Fibroblast of the conjunctiva (primary cell): ENCODE results near the gene RERE.

Source experiments
- DNase-seq: peaks from one replicate; pipeline ENCODE4 v3.0.0-alpha.2; 2010; ENCODE audit warnings: low read depth

The RERE gene

DNA sequence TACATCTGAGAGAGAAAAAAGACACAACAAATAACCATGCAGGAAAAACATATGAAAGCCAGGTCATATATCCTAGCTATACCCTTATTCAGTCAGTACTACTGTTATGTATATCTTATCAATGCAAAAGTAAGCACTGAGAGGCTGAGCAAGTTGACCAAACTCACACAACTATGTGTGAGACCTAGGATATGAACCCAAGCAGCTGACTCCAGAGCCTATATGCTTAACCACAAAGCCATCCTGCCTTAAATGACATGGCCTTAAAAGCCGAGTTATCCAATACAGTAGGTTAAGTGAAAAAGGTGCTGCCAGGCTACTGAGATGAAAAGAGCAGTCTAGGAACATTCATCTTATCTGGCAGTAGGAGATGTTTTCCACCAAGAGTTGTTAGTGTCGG, 151.6 kb downstream of the RERE start:
- no peak for DNase-seq

DNA sequence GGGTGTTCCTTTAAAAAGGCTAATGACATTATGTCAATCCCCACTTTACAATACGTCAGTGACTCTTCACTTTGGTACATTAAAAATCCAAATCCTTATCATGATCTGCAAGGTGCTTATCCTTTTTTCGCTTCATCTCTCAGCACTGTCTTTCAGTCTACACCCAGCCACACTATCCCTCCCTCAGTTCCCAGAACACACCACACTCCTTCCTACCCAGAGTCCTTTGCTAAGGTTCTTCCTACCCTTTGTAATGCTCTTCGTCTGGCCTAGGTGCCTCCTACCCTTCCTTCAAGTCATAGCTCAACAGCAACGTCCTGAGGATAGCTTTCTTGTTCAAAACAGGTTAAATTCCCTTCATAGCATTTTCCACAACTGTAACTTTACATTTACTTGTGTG, 152.6 kb downstream of the RERE start:
- DNase-seq = no peak

DNA sequence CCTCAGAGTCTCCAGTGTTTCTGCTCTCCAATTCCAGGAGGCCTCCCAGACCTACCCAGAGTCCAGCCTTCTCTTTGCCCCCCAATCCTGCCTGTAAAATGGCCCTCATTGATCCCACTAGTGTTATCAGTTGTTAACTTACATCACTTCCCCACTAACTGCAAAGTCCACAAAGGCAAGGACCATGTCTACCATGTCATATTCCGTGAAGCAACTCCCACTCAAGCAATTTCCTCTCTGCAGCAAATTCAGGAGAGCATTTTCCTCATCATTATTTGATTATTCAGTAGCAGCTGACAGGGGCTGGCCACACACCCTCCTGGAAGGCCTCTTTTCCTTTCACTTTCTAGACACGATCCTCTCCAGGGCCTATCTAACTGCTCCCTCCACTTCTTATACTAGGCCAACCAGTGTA, 153.5 kb downstream of the RERE start:
- DNase-seq = no peak

DNA sequence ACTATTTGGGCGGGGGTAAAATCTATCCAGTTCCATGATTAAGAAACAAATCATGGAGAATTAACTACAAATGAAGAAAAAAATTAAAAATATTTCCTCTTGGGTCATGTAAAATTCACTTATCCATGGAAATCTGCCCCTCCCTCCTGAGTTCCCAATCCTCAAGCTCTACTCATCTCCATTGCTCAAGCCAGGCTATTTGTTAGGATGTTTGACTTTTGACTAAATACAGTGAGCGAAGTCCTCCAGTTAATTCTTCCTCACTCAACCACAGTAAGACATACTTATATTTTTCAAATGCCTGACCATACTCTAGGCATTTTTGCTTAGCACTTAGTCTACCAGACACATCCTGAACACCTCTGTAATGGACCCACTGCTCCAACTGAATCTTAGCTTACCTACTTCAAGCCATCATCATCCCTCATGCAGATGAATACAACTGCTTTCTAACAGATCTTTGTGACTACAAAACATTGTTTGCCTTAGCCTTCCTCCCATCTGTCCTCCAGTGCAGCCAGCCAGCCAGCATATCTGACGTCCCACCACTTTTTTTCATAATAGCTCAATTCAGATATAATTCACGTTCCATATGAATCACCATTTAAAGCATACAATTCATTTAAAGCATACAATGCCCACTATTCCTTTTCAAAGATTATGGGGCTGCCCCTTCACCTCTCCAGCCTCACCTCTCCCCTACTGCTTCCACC, 154.2 kb downstream of the RERE start:
- DNase-seq = no peak

DNA sequence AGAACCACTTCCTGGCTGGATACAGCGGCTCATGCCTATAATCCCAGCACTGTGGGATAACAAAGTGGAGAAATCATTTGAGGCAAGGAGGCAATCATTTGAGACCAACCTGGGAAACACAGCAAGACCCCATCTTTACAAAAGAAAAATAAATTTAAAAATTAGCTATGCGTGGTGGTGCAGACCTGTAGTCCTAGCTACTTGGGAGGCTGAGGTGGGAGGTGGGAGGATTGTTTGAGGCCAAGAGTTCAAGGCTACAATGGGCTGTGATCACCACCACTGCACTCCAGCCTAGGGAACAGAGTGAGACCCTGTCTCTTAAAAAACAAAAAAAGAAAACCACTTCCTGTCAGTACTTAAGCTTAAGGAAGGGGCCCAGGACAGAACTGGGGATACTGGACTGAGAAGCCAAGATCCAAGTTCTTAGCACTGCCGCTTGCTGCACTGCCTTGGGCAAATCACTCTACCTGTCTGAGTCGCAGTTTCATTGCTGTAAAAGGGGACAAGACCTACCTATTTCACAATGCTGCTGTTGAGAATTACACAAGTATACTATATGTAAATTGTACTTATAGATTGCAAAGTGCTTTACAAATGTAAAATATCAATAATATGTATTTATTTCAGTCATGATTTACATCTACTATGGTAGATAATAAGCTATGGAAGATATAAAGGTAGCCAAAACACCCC, 154.9 kb downstream of the RERE start:
- DNase-seq = no peak

DNA sequence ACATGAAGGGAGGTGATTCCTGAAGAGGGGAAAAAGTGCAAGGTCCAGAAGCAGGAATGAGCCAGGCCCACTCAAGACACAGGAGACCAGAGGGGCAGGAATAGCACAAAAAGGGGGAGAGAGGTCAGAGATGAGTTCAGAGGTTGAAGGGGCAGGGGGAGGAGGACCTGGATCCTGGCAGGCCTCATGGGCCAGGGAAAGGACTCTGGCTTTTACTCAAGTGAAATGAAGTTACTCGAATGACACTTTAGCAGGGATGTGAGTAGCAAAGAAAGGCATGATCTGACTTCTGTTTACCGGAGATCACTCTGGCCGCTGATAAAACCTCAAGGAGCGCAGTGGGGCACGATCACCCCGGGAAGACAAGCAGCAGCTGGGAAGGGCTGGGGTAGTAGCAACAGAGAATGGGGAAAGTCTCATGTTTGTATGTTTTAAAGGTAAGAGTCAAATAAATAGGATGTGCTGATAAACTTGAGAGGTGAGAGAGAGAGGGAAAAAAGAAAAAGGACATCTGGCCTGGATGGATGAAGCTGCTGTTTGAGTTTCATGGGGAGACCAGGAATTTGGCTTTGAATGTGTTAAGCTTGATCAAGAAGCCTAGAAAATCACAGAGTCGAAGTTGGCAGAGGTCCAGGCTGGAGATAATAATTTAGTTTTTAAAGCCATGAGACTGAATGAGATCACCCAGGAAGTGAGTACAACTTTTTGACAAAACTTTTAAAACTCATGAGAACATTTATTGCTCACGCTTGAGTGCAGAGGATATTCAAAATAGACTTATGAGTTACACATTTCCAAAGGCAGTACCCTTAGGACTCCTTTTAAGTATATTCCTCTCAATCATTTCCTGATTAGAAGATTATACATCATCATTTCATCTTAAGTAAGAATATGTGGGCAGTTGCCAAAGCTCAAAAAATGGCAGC, 156.0 kb downstream of the RERE start:
- peak; percentile 30 for DNase-seq

DNA sequence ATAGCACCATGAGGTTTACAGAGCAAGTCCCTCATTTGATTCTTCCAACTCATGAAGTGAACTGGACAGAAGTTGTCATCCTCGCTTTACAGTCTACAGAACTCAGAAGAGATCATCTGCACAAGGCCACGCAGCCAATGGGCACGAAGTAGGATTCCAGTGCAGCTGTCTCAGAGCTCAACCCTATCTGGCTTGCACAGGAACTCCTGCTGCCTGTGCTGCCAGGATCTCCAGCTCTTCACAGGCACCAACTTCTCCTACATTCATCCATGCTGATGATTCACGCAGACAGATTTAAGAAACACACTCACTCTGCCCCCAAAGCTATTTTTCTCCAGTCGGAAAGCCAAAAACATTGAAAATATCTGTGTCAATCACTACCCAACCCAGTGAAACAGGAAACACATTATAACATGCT, 157.0 kb downstream of the RERE start:
- peak; percentile 76 for DNase-seq

DNA sequence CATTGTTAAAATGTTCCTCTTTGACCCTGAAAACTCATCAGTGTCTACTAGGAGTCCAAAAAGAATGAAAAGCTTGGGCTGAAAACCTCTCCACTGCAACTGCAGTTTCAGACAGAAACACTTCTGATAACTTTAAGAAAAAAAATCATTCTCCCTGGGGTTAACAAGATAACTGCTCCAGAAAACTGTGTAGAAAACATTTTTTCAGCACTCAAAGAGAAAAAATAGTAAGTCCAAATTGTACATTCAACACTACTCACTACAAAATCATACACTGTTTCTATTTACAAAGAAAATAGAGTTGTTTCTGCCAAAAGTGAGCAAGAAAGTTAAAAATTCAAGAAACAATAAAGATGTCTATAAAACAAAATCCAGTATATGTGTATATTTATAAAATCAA, 157.8 kb downstream of the RERE start:
- no peak for DNase-seq

DNA sequence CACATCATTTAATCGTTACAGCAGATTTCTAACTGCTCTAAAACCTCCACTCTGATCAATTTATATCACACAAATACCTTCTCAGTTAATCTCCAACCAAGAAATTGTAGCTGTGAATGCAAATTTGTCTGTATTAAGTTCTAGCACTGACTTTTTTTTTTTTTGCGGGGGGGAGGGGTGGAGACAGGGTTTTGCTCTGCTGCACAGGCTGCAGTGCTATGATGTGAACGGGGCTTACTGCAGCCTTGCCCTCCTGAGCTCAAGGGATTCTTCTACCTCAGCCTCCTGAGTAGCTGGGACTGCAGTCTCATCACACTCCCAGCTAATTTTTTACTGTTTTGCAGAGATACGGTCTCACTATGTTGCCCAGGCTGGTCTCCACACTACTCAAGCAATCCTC, 163.6 kb downstream of the RERE start:
- DNase-seq = no peak

DNA sequence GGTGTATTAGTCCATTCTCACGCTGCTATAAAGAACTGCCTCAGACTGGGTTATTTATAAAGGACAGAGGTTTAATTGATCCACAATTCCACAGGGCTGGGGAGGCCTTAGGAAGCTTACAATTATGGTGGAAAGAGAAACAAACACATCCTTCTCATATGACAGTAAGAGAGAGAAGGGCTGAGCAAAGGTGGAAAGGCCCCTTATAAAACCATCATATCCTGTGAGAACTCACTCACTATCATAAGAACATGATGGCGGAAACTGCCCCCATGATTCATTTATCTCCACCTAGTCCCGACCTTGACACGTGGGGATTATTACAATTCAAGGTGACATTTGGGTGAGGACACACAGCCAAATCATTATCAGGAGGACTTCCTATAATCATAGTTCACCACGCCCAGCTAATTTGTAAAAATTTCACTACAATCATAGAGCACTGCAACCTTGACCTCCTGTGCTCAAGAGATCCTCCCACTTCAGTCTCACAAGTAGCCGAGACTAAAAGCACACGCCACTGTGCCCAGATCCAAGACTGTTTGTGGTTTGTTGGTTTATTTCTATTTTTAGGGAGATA, 164.9 kb downstream of the RERE start:
- no peak for DNase-seq

DNA sequence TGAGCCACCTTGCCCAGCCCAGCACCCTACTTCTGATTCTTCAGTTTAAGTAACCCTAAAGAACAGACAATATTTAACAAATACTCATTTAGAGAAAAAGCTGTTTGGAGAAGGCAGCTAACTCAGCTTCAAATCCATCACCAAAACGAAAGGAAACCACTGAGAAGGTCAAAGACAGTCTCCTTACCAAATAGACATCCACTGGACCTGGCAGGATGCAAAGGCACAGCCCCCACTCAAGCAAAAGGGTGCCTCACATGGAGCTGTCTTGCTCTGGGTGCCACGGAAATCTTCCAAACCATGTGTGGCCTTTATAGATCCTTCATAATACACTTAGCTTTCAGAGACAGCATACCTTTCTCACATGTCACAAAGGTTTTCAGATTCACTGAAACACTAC, 165.5 kb downstream of the RERE start:
- DNase-seq = no peak

DNA sequence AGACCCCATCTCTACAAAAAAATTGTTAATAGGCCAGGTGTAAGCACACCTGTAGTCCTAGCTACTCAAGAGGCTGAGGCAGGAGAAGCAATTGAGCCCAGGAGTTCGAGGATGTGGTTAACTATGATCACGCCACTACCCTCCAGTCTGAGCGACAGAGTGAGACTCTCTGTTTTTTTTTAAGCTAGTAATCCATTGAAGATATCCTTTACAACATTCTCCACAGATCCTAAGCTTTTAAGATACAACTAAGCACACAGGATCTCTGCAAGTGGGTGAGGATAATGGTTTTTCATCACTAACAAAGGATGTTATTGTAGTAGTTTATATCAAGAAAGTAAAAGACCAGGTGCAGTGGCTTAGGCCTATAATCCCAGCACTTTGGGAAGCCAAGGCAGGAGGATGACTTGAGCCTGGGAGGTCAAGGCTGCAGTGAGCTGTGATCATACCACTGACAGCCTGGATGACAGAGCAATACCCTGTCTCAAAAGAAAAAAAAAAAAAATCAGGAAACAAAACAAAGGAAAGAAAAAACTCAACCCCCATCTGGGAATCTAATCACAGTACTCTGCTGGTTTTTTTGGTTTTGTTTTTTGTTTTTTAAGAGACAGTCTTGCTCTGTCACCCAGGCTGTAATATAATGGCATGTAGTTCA, 166.1 kb downstream of the RERE start:
- no peak for DNase-seq

DNA sequence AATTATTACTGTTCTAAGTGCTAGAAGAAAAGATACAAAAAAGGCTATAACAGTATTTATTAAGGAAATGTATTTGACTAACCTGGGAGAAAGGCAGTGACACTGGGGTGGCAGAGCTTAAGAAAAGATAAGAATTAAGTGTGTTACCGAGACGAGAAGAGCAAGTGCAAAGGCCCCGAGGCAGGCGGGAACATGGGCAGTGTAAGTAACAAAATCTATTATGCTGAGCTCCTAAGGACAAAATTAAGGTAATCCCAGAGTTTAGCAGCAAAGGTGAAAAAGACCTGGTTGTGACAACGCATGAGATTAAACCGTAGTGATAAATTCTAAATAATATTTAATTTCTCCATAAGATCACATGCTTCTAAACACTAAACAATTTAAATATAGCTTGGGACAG, 167.6 kb downstream of the RERE start:
- DNase-seq = no peak

DNA sequence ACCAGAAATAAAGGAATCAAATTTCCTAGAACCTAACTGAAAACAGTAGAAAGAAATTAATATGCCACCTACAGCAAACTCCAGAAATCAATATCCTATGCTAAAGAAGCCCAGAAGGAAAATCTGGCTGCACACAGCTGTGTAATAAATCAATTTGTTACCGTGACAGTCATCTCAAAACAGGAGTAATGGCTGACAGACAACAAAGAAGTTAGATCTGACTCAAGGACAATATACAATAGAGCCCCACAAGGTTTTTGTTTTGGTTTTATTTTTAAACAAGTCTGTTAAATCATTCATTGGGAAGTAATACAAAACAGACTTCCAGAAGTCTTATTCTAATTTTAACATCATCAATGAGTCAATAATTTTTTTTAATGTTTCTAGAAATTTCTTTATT, 168.4 kb downstream of the RERE start:
- no peak for DNase-seq

DNA sequence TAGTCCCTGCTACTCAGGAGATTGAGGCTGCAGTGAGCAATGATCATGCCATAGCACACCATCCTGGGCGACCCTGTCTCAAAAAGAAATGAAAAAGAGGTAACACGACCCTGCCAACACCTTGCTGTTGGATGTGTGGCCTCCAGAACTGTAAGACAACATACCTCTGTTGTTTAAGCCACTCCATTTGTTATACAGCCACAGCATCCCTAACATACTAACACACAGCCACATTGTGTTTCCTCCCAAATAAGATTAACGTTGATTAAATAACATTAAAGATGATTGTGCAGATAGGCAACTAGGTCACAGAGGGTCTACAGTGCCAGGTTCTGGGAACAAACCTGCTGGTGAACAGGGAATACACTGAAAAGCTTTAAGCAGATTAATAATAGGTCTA, 170.4 kb downstream of the RERE start:
- DNase-seq = no peak

DNA sequence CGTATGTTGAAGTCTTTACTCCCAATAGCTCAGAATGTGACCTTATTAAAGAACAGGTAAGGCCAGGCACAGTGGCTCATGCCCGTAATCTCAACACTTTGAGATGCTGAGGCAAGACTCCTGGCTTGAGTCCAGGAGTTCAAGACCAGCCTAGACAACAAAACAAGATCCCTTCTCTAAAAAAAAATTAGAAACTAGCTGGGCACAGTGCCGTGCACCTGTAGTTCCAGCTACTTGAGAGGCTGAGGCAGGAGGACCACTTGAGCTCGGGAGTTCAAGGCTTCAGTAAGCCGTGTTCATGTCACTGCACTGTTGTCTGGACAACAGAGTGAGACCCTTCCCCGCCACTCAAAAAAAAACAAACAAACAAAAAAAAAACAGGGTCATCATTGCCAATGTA, 171.3 kb downstream of the RERE start:
- DNase-seq = no peak

DNA sequence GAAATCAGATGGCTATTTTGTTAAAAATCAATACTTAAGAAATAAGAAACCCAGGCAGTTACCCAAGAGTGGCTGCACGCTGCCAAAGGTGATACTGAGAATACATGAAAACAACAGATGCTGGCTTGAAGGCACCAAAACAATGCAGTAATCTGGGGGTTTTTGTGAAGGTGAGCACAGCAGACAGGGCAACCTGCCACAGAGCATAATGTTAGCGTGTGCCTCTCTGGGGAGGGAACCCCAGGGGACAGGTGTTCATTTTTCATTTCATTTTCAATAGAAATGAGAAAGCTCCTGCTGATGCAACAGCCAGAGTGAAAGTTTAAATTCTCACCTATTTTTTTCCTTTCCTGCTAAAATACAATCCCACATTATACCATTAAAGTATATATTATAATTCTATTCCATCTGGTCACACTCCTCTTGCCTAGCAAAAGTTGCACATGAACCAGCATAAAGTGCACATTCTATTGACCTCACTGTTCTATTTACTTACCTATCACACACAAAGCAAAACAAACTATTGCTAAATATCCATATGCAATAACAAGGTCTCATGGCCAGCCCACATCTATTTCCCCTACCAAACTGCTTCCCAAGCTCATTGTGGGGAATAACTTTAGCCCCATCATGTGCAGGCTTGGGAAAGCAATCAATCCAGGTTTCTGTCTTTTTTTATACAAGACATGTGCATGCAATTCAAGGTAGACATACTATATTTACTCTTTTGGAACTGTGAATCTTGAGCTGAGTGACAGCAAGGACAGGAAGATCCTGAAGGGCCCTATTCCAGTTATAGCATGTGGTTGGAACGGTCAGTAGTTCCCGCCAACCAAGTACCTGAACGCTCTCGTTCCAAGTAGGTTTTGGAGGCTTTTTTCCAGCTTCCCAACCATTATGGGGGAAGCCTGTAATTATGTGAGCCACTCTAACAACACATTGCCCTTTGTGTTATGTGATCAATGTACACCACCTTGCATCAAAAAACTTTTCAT, 173.6 kb downstream of the RERE start:
- DNase-seq = no peak

DNA sequence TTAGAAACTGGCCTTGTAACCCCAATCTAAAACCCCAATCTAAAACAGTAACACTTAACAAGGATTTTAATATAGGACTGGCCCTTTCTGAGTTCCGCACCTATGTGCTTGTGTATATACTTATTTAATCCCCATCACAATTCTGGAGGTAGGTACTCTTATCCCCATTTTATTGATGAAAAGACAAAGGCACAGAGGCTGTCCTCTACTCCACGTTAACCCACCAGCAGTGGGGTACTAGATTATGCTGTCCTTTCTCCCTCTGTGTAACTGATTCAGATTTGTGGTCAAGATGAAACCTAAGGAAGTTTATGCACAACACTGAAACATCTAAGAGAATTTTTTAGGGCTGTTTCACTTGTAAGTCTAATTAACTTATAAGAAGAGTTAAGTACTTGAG, 175.3 kb downstream of the RERE start:
- no peak for DNase-seq

DNA sequence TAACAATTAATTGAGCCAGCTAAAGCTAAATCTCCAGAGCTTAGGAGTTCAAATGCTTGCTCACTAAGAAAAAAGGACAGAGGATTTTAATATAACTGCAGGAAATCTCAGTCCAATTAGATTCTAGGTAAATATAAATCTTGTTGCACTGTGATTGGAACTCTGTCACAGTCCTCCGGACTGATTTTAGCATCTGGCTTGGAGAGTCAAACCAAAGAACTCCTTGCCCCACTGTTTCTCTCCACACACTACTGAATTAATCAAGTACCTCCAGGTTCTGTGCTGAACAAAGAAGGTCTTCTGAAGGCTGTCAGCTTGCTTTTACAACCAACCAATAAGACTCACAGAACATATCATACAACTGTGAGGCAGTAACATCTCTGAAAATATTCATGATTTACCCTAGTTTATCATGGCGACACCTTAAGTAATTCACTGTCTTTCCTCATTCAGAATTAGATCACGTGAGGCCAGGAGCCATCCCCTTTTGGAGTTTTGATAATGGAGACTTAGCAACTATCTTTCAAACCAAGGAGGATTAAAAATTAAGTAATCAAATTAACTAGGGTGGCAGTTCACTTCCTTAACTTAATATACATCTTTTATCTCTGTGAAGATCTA, 176.0 kb downstream of the RERE start:
- no peak for DNase-seq

DNA sequence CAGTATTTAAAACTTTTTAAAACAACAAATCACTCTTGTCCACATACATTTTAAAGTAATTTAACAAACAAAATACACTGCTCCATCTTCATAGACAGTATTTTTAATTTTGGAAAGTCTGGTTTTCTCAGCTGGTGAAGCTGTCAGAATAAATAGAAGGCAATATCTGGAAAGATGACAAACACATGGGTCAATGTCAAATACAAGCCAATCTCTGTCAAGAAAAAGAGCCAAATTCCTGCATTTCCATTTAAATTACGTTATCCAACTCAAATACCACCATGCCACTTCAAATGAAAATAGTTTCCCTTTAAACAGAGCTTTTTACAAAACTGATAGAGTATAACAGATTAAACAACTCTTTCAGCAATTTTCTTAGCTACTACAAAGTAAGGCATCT, 176.5 kb downstream of the RERE start:
- no peak for DNase-seq
